GM19043 (cell line): ENCODE results near the gene YTHDC1.
A peak's percentile ranks its signal among the peaks of the same experiment; 100 is the strongest.

Source experiments
- ATAC-seq: cut with Tn5 transposase; IDR thresholded peaks from one replicate; pipeline ENCODE4 v1.9.1; 2021; ENCODE audit warnings: low read depth; ENCODE audit not compliant: unreplicated experiment

The YTHDC1 gene

GRCh38 chr4:68360231-68360968 is 10.5 kb upstream of the YTHDC1 start:
- no peak for ATAC-seq

DNA sequence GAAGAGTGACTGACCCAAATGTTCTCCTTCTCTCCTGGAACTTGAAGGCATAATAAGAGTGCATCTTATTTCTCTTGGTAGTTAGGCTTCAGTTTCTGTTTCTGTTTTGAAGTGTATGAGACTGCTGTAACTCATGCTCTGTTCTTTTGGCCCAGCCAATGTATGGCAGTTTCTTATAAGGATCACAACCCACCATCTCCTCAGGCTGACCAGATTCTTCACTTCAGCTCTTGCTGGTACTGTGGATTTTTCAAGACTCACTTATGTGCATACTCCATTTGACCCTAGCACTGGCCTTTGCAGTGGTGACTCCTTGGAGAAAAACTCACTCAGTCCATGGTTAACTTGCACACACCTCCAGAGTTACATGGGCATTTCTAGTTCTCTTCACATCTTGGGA is 9.6 kb upstream of the YTHDC1 start:
- ATAC-seq = peak; percentile 71

GRCh38 chr4:68358988-68359387 is 9.1 kb upstream of the YTHDC1 start:
- no peak for ATAC-seq

DNA sequence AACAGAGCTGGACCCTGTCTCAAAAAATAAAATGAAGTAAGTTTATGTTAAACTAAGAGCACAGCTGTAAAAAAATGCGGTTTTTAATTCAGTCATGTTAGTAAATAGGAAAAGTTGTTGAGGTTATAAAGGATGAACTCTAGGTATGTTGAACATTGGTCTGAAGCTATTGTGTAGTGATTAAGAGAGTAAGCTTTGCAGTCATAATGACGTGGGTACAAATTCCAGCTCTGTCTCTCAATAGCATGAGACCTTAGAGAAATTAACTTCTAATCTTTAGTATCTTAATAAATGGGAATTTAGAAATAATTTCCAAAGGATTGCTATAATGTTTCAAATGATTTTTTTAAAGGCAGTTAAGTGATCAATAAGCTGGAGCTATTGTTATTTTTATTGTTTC is 2.9 kb upstream of the YTHDC1 start:
- ATAC-seq = no peak

DNA sequence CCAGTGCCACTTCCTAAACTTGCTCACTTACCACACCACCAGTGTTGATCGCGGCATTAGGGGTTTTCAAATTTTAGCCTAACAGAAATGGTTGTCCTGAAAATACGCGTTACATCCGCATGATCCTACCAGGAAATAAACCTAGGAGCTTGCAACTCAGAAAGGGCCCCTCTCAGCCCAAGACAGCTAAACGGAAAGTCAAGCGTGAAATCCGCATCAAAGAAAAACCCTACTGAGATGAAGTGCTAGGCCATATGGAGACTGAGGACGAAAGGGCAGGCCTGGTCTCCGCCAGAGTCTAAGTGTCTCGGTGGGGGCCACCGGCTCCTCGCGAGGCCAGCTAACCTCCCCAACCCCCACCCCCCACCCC is 626 bp downstream of the YTHDC1 start:
- peak; percentile 5 for ATAC-seq

DNA sequence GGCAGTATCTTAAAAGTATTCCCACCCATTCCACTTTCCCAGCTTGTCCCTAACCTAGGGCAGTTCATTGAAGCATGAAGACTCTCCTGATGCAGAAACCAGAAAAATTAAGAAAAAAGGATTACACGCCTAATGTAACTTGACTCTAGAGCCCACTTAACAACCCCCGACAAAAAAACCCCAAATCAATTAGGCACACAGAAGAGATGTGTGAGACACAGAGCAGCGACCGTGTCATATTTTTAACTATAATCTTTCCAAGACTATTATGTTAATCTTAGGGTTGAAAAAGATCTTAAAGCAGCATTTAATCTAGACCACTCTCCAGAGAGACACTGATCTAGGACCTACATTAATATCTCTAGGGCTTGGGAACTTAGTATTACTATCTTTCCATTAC is 1.3 kb downstream of the YTHDC1 start:
- no peak for ATAC-seq

- no peak for ATAC-seq
Observed at GRCh38 chr4:68347845-68348244, 2.0 kb downstream of the YTHDC1 start.

GRCh38 chr4:68346461-68346860 is 3.4 kb downstream of the YTHDC1 start:
- ATAC-seq = no peak

DNA sequence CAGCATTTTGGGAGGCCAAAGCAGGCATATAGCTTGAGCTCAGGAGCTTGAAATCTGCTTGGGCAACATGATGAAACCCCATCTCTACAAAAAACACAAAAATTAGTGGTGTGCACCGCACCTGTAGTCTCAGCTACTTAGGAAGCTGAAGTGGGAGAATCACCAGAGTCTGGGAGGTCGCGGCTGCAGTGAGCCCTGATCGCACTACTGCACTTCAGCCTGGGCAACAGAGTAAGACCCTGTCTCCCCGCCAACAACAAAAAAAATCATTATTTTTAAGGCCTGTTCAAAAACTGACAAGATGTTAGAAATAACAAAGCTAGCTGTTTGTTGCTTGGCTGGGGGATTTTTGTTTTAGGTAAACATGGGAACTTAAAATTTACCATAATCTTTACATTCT is 5.1 kb downstream of the YTHDC1 start:
- ATAC-seq = no peak

DNA sequence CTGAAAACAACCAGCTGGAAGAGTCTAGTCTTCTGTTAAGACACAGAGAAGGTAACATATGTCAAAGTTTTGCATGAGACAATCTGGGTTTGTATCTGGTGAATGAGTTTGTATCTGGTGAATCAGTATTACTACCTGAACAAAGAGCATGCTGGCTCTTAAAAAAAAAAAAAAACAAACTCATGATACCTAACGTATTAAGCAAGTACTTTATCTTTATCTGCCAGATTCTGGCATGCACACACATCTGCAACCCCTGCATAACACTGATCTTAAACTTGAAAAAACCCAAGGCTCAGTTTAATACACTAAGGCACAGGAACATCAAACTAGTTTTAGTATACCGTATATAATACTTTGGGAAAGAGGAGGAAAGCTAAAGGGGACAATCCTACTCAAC is 5.8 kb downstream of the YTHDC1 start:
- ATAC-seq = no peak

GRCh38 chr4:68342134-68342533 is 7.8 kb downstream of the YTHDC1 start:
- no peak for ATAC-seq

- no peak for ATAC-seq
Observed at GRCh38 chr4:68338625-68339024, 11.3 kb downstream of the YTHDC1 start.

DNA sequence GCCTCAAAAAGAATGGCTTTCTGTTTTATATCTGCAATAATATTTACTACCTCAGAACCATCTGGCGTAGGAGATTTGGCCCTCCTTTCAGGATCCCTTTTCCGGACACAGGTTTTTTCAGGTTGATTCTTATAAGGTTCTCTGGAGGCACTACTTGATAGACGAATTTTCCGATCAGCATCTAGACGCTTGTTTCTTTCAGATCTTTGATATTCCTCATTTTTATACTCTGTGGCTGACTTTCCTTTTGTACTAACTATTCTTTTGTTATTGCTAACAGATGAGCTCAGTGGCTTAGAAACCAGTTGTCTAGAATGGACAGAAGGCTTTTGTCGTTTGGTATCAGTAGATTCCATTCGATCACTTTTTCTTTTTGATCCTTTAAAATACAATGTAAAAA is 12.4 kb downstream of the YTHDC1 start:
- ATAC-seq = no peak

DNA sequence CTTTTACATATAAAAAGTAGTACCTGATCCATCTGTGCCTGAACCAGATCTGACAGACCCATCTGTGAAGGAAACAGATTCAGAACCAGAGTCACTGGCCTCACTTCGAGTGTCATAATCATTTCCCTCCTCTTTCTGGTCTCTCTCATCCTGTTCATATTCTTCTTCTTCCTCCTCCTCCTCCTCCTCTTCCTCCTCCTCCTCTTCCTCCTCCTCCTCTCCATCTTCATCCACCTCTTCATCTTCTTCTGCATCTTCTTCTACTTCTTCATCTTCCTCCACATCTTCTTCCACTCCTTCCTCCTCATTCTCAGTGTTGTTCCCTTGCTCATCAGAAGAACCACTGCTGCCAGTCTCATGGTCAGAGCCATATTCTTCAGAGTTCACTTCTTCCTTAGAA is 12.9 kb downstream of the YTHDC1 start:
- no peak for ATAC-seq

DNA sequence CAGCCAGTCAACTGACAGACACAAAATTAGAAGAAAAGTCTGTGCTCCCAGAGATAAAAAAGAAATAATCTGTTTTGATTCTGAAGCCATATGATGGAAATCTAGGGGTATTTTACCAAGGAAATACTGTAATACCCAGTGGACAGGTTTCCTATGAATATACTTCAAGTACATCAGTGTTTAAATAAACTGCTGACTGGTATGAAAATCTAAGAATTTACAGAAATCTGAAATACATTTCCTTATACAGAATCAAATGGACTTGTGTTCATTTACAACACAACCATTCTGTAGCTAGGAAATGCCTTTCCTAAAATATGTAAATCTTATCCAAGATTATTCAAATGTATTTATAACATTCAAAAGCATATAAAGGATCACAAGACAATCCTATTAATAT is 13.4 kb downstream of the YTHDC1 start:
- ATAC-seq = no peak

DNA sequence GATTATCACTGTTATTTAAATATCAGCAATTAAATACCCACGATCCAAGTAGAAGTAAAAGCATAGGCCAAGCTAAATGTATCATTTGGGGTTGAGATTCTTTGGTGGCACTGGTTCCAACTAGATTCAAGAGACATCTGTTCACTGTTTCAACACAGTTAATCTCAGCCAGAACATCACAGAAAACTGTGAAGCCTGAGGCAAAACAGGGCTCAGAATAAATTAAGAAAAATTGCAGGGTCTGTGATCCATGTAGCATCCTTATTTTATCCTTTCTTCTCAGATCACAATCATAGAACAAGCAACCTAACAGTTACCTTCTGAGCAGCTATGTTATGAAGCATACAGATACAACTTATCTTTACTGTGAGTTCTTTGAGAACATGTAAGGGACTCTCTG is 23.7 kb downstream of the YTHDC1 start:
- no peak for ATAC-seq

DNA sequence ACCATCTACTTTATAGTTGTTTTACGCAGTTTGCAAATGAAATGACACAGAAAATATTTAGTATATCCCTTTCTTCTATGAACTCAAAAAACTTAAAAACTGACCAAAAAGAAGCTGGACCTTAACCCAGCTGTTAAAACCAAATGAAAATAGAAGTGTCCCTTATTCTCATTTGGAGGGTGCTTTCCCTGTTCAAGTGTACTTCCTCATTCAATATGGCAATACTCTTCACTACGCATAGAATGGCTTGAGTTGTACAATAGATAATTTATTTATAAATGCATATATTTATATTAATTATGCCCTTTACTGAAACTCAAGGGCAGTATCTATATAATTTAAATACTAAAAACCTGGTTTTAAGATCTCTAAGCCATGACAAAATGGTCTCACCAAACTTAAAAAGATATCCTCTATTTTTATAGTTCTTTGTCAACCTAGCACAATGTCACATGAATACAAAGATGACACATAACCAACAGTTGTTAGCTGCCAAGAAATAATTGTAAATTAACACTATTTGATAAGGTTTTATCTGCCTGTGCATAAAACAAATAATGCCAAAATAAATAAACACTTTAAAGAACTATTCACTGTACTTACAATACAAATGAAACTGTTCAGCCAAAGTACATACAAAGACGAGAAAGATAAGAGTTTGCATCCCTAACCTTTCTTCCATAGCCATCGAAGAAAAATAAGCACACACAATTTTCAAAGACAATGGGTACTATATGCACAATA is 25.2 kb downstream of the YTHDC1 start:
- no peak for ATAC-seq

DNA sequence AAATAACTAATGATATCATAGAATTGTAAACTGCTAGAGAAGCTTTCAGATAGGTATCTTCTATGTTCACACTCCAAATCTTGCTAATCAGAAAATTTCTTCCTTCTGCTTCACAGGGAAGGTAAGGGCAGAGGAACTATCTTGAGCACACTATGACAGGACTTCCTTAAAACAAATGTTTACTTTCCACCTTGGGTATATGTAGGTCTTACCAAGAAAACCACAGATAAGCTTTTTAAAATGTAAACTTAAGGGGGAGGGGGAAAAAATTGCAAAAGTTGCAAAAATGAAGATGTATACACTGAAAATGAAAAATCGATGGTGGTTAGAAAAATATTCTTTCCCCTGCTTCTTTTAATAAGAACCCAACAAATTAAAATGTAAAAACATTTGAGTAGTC is 30.9 kb downstream of the YTHDC1 start:
- no peak for ATAC-seq

DNA sequence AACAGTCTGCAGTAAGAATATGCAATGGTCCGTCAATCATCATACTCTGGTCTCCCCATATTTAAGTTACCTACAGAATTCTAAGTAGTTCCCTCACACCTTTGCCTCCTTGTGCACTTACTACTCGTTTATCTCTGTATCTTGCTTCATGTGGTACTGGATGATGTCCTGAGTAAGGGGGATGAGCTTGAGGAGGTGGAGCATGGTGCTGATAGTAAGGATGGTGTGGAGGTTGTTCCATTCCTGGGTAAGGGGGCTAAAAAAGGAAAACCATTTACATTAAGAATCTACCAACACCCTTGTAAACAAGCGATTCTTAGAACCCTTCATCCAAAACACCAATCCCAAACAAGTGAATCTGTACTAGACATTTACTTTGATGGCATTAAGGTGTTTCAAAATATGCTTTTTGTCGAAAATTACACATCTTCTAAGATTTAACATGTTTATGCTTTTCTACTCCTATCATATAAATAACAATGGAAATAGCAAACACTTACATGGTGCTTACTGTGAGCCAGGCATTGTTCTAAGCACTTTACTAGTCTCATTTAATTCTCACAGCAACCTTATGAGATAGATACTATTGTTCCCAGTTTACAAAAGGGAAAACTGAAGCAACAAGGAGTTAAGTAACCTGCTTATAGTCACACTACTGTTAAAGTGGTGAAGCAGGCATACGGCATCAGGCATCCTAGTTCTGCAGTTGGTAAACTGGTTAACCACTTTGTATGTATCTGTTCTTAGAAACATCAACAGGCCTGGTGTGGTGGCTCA is 33.5 kb downstream of the YTHDC1 start:
- ATAC-seq = no peak

GRCh38 chr4:68310651-68311247 is 39.1 kb downstream of the YTHDC1 start:
- ATAC-seq = no peak

DNA sequence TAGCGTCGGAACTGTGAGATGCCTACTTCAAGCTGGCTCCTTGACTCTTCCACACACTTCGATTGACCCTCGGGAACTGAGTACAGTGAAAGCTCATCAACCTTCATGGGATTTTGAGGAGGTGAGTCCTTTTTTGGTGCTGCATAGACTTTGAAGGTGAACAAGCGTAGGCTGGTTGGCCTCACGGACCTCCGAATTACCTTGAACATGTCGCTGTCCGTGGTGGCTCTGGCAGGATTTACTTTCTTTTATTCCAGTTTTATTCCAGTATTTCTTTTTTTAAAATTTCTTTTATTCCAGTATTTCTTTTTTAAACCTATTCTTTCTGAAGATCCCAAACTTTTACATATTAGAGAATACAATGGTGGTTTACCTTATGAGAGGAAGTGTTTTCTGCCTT is 45.2 kb downstream of the YTHDC1 start:
- ATAC-seq = no peak
